Motor neuron (in vitro differentiated cells): Measurements from ENCODE around the gene NTN1. TPM values are rescaled to one million over a fixed set of nuclear protein-coding genes. Genes with fewer than 3 reads are reported as not detected.

ENCODE experiments used
- ATAC-seq, 8 experiments: fragments of 200-7000 bp; cut with Tn5 transposase; replicated peaks in 6 of 8; 2 replicates each; pipeline ENCODE4 v1.8.0; 2021; ENCODE audit warnings: mild to moderate bottlenecking in 8 of 8, moderate library complexity in 8 of 8
- H3K27ac ChIP-seq, 2 donors: fragments of 250-450 bp; sonication (Bioruptor Pico); 2 replicates each; pipeline ENCODE4 v1.9.0; 2021; ENCODE audit warnings: antibody characterized with exemption in 2 of 2, mild to moderate bottlenecking in 2 of 2, moderate library complexity in 1 of 2
- H3K4me1 ChIP-seq, 2 donors: fragments of 250-450 bp; sonication (Bioruptor Pico); replicated peaks in 1 of 2; 2 replicates each; pipeline ENCODE4 v1.6.1; 2021; ENCODE audit warnings: antibody characterized with exemption in 2 of 2, mild to moderate bottlenecking in 2 of 2, moderate library complexity in 1 of 2
- H3K4me3 ChIP-seq, 5 donors: fragments of 250-450 bp; sonication (Bioruptor Pico); 2 replicates each; pipeline ENCODE4 v1.9.0; 2021; ENCODE audit warnings: antibody characterized with exemption in 5 of 5, mild to moderate bottlenecking in 5 of 5, moderate library complexity in 4 of 5
- WGBS, 10 experiments: fragments of 450-650 bp; shearing (Covaris generic); methylation state at CpG; one replicate each; pipeline ENCODE4 v1.0.0; 2022; 5-methylcytosine and 5-hydroxymethylcytosine counted together
- in situ Hi-C, 9 experiments: fragments of 400-800 bp; cut with MboI; loops; one replicate each; pipeline ENCODE4 v1.15.0; 2021; ENCODE audit warnings: low sequenced_read_pairs in 9 of 9, low pct_unique_long_range_greater_than_20kb in 2 of 9; ENCODE audit not compliant: unreplicated experiment in 9 of 9
- total RNA-seq, 8 experiments: library from RNA; unstranded; fragments of 300-600 nt; gene quantifications; 2 replicates each; pipeline versions ENCODE4 v1.2.3 to v1.2.4, GENCODE V29; 2022

NTN1 gene
- total RNA-seq, 8 experiments from 2014 or later = 8.0 to 491 (median 16.4) TPM

DNA sequence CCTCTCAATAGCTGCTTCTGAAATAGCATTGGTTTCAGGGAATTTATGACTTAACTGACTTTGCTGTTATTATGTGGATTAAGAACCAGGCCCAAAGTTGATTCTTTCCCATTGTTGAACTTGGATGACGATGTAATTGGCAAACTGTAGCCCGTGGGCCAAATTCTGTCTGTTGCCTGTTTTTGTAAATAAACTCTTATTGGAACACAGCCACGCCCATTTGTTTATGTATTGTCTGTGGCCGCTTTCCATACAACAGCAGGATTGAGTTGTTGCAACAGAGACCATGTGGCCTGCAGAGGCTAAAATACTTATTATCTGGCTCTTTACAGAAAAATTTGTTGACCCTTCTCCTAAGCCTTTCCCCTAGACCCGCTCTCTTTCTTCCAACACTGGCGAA, 31.6 kb downstream of the NTN1 start:
- peaks cover 3 to 17% of the 10 kb centered on the region in 2 donors for H3K4me1 ChIP-seq
- peak in 3 of 8 experiments; percentile 48 to 81 (median 76) for ATAC-seq
- no peak overlapping the region for H3K27ac ChIP-seq
- no peak overlapping the region for H3K4me3 ChIP-seq
- 5 to 100% (median 92%) methylated on average over 1 to 6 of the region's 6 CpGs; no CpG with 5 or more reads in 1 of the 10 experiments for WGBS, 10 experiments
- in situ Hi-C loops = no loop called here

DNA sequence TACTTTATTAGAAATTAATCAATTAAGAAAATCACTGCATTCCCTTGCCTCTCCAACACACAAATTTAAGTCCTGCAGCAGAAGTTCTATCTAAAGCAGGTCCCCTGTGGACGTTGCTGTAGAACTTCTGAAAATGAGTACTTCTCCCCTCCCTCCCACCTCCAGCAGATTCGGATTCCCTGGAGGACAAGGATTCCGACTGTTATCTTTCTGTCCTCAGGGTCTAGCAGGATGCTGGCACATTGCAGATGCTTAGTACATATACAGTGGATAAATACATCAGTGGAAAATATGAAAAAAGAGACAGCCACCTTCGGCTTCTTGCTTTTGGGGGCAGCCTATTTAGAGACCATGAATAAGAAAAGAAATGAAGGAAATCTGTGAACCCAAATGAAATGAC, 32.1 kb downstream of the NTN1 start:
- Histone ChIP-seq H3K4me1 (peaks cover 3 to 17% of the 10 kb centered on the region in 2 donors), H3K27ac (no peak overlapping the region), H3K4me3 (no peak overlapping the region)
- ATAC-seq = no peak
- in situ Hi-C loops = no loop called here
- WGBS, 10 experiments = 44 to 100% (median 90%) methylated on average over 1 to 4 of the region's 4 CpGs; no CpG with 5 or more reads in 2 of the 10 experiments

DNA sequence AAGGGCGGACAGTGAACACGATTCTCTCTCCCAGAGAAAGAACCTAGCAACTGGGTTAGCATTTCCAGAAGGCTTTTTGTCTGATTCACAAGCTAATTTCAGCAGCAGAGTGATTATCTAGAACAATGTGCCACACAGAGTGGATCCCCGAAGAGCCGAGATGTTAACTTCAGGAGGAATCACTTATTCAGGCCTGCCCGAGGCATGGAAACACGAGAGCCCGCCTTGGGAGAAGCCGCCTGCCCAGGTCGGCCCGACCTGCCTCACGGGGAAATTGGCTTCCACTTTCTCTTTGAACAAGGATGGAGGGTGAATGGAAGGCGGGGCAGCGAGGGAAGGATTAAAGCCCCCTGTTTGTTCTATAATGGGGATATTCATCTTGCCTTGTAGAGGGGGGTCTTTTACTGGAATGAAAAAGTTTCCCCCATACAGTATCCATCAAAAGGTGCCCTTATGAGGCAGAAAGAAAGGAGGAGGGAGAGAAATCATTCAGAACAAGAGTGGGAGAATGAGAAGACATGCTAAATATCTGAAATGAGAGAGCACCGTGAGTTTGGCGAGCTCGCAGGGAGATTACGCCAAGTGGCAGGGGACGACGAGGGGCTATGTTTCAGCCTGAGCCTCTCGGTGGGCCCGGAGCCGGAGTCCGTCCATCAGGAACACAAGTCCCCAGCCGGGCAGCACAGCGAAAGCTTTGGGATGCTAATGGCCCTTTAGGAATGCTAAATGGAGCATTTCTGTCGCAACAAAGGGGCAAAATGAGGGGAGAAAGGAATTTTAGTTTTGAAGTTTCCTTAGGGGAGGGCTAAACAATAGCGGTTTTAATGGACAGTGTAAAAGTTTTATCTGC, 33.0 kb downstream of the NTN1 start:
- Histone ChIP-seq H3K27ac (peak overlapping the region; percentile 18 to 22), H3K4me1 (peaks cover 3 to 17% of the 10 kb centered on the region in 2 donors), H3K4me3 (peak overlapping the region in 1 of 5 donors; percentile 5)
- 10 to 93% (median 63%) methylated on average over 3 to 18 of the region's 27 CpGs; no CpG with 5 or more reads in 1 of the 10 experiments for WGBS, 10 experiments
- in situ Hi-C loops = no loop called here
- ATAC-seq = peak in 5 of 8 experiments; percentile 53 to 80 (median 77)

DNA sequence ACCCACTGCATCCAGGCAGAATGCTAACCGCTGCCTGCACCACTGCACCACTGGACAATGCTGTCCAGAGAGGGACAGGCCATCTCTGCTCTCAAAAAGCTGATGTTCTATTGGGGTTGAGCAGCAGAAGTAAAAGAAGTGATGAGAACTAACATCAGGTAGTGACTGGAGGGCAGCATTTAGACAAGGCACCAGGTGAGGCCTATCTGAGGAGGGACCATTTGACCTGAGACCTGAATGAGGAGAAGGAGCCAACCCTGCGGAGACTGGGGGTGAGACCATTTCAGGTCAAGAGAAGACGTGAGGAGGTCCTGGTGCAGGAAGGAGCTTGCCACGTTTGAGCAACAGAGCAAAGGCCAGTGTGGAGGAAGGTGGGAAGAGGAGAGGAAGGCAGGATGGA, 34.0 kb downstream of the NTN1 start:
- 20 to 100% (median 92%) methylated on average over 1 to 4 of the region's 4 CpGs; no CpG with 5 or more reads in 5 of the 10 experiments for WGBS, 10 experiments
- in situ Hi-C loops = no loop called here
- Histone ChIP-seq H3K27ac (no peak overlapping the region), H3K4me1 (peaks cover 3 to 17% of the 10 kb centered on the region in 2 donors), H3K4me3 (no peak overlapping the region)
- peak in 1 of 8 experiments; percentile 13 for ATAC-seq

DNA sequence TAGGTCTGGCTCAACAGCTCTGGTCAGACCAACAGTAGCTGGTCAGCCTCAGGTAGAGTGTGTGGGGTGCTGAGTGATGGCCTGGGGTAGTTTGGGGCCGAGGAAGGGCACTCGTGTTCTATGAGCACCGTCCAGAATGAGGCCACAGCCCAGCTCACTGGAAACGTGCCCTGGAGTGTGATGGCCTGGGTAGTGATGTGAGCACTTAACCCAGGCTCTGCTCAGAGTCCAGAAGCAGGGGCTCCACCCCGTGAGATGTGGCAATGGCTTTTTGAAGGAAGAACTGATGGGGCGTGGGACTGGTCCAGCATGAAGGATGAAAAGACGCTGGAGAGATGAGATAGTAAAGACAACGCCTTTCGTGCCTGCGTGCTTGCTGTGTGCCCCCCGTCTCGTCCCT, 35.3 kb downstream of the NTN1 start:
- 47 to 100% (median 100%) methylated on average over 1 to 3 of the region's 12 CpGs; no CpG with 5 or more reads in 5 of the 10 experiments for WGBS, 10 experiments
- in situ Hi-C loops = no loop called here
- H3K4me3 ChIP-seq = no peak overlapping the region
- ATAC-seq = peak in 2 of 8 experiments; percentile 50 to 56
- peaks cover 3 to 17% of the 10 kb centered on the region in 2 donors for H3K4me1 ChIP-seq
- H3K27ac ChIP-seq = no peak overlapping the region

DNA sequence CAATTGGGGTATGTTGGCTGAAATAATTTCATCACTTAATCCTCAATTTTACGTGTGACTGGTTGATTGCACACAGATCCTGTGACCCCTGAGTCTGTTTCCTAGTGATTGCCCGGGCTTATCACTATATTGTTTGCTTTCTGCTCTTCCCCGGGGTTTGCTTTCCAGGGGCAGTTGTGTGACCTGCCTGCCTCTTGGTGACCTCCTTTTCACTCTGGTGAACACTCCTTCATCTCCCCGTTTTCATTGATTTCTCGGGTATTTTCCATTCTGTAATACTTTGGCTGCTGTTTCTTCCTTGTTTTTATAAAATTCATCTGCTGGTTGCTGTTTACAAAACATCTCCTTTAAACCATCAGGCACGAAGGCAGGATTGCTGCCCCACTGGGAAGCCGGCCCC, 36.0 kb downstream of the NTN1 start:
- in situ Hi-C loops = no loop called here
- H3K27ac ChIP-seq = no peak overlapping the region
- ATAC-seq = no peak
- no peak overlapping the region for H3K4me3 ChIP-seq
- WGBS, 10 experiments = 9 to 88% (median 66%) methylated on average over 2 to 7 of the region's 7 CpGs
- H3K4me1 ChIP-seq = peaks cover 5 to 17% of the 10 kb centered on the region in 2 donors

DNA sequence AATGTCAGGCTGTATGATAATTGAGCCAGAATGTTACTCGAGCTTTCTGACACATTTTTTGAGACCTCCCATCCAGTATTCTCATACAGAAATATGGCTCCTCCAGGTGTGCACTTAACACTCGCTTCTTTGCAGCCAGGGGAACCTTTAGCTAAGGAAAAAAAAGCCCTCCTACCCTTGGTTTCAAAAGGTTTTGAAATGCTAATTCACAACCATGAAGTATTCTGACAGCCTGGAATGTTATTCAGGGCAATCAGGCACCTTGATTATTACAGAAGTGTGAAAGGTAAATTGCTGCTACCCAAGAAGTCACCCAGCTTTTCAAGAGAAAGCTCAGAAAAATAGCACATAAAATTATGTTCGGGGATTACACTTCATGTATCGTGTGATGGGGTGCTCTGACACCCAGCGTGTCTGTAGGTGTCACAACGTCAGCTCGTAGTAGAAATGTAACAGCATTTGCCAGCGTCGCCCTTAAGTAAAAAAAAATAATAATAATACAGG, 41.1 kb downstream of the NTN1 start:
- in situ Hi-C loops = no loop called here
- WGBS, 10 experiments = 52 to 100% (median 73%) methylated on average over 2 to 9 of the region's 9 CpGs
- no peak overlapping the region for H3K27ac ChIP-seq
- H3K4me1 ChIP-seq = peaks cover 0 to 6% of the 10 kb centered on the region in 2 donors
- H3K4me3 ChIP-seq = no peak overlapping the region
- no peak for ATAC-seq

DNA sequence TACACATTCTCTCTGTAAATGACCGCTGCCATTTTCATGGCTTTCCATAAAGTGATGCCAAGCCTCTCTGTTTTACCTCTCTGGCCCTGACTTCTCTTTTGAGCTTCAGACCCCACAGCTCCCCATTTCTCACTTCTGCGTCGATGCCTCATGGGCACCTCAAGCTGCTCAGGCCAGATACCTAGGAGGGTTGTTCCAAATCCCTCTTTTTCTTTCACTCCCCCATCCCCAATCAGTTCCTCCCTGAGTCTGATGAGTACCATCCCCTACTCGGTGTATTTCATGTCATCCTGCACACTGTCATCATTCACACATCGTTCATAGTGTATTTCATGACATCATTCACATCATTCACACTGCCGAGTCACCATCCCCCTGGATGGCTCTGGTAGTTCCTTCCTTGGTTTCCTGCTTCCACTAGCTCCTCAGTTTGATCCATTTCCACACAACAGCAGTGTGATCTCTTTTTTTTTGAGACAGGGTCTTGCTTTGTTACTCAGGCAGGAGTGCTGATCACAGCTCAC, 43.1 kb downstream of the NTN1 start:
- H3K4me3 ChIP-seq = no peak overlapping the region
- no peak for ATAC-seq
- H3K4me1 ChIP-seq = peaks cover 0 to 6% of the 10 kb centered on the region in 2 donors
- WGBS, 10 experiments = 27 to 100% (median 93%) methylated on average over 2 to 6 of the region's 6 CpGs; no CpG with 5 or more reads in 1 of the 10 experiments
- H3K27ac ChIP-seq = no peak overlapping the region
- in situ Hi-C loops = no loop called here

DNA sequence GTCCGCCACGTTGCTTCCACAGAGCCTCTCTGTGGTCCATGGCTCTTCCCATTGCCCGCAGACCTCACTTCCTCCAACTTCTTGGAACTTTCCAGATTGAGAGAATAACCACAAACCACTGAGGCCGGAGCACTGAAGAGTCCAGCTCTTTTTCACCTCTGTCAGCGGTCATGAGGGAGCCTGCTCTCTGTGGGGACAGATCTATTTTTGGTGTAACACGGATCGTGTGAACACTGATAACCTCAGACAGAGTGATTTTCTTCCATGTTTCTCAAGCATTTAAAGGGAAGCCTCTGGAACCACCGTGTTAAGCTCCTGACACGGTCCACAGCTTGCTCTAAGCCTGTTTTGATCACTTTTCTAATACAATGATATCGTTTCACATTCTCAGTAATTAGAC, 49.7 kb downstream of the NTN1 start:
- Histone ChIP-seq H3K4me3 (no peak overlapping the region), H3K27ac (no peak overlapping the region), H3K4me1 (no peaks in the 10 kb centered on the region)
- ATAC-seq = no peak
- in situ Hi-C loops = no loop called here
- WGBS, 10 experiments = 41 to 97% (median 86%) methylated on average over 2 to 10 of the region's 10 CpGs

DNA sequence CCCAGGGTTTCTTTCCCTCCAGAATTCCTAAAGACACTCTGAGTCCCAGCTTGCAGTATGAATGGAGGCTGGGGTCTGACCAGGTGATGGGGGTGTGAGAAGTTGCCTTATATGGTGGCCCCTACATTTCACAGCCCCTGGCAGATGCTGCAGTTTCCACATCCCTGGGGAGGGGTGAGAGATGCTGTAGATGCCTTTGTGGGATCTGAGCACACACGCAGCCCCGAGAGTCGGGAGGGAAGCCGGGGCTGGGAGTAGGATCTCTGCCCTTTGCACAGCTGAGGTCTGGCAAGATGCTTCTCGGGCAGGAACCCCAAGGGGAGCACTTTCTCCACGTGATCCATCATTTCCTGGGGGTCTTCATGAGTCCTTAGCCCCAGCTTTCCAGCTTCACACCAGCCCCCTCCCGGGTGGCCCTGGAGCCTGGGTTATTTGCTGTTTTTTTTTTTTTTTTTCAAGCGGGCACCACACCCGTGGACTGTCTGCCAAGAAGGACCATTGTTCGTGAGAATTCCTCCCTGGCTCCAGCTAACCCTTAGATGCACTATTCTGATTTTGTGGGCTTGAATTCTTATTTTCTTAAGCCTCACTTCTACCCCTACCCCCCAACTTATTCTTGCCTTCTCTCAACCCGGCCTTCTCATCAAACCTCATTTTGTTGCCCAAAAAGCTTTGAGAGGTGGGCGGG, 50.6 kb downstream of the NTN1 start:
- in situ Hi-C loops = no loop called here
- Histone ChIP-seq H3K4me1 (no peaks in the 10 kb centered on the region), H3K27ac (no peak overlapping the region), H3K4me3 (no peak overlapping the region)
- WGBS, 10 experiments = 28 to 100% (median 61%) methylated on average over 1 to 7 of the region's 12 CpGs; no CpG with 5 or more reads in 6 of the 10 experiments
- peak in 5 of 8 experiments; percentile 22 to 57 (median 35) for ATAC-seq

DNA sequence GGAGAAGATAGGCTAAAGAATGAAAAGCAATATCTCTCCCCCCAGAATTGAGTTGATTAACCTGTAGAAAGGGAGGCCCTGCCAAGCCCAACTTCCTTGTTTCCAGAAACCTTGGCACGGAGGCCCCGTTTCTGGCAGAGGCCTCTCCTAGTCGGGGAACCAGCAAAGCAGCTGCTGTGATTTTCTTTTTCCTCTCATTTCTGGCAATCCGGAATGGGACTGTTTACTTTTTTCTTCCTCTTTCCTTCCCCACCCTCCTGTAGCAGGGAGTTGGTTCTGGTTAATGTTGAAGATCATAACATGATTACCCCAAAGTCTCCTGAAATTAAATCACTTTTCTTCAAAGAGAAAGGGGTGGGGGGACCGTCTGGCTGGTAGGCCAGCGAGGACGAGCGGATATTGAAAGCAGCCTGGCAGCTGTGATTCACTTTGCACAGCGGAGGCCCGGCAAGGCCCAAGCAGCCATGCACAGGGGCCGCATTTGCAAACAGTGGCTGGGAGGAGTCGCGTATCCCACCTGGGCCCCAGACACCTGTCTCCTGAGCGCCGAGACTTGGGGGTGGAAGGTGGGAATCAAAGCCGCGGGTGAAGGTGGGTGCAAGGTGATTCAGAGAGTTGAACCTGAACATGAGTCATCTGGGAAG, 51.5 kb downstream of the NTN1 start:
- Histone ChIP-seq H3K4me3 (no peak overlapping the region), H3K27ac (no peak overlapping the region), H3K4me1 (no peaks in the 10 kb centered on the region)
- ATAC-seq = peak in 2 of 8 experiments; percentile 30 to 65
- WGBS, 10 experiments = 0 to 100% (median 72%) methylated on average over 1 to 17 of the region's 17 CpGs; no CpG with 5 or more reads in 3 of the 10 experiments
- in situ Hi-C loops = no loop called here

DNA sequence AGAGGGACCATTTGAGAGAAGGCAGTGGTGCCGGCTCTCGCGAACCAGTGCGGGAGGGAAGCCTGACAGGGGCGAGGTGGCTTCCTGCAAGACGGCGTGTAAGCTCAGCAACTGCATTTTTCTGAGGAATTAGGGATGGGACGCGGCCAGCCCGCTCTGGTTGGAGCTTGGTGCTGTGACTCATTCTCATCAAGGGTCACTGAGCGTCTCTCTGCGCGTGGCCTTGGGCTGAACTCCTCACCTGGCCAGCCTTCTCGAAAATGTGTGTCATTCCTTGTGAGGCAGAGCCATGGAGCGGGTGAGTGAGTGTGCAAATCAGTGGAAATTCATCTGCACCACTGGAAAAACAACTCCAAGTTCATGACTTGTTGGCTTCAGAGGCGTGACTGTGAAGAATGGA, 52.8 kb downstream of the NTN1 start:
- no peak overlapping the region for H3K27ac ChIP-seq
- no peak overlapping the region for H3K4me3 ChIP-seq
- 0 to 100% (median 94%) methylated on average over 1 to 10 of the region's 16 CpGs; no CpG with 5 or more reads in 5 of the 10 experiments for WGBS, 10 experiments
- no peaks in the 10 kb centered on the region for H3K4me1 ChIP-seq
- peak in 3 of 8 experiments; percentile 21 to 82 (median 21) for ATAC-seq
- in situ Hi-C loops = no loop called here
